AG04450 (cell line): Measurements from ENCODE around the gene SCUBE2. TPM values are rescaled to one million over a fixed set of nuclear protein-coding genes. Genes with fewer than 3 reads are reported as not detected.

Experiments used
- CTCF ChIA-PET: fragments of 300-600, 350-600 bp; formaldehyde crosslinking; extraction: SDS; loops from one replicate; lab custom pipeline; 2022; ENCODE audit warnings: antibody characterized with exemption, inconsistent platforms; lab: Charles Lee
- POLR2A ChIA-PET: fragments of 350-600 bp; formaldehyde crosslinking; extraction: SDS; loops from one replicate; lab custom pipeline; 2021; ENCODE audit warnings: antibody characterized with exemption, inconsistent platforms; lab: Yijun Ruan, JAX
- DNase-seq: peaks from one replicate; pipeline ENCODE4 v3.0.0-alpha.2; 2011; ENCODE audit warnings: low read depth, low spot score
- H3K27ac ChIP-seq: one replicate; pipeline ENCODE4 v1.5.1; 2012; ENCODE audit warnings: low read depth, low read length, control low read depth
- H3K27me3 ChIP-seq: one replicate; pipeline ENCODE4 v1.6.0; 2012; ENCODE audit warnings: low read length; ENCODE audit not compliant: control insufficient read depth, insufficient read depth
- H3K4me3 ChIP-seq: 2 replicates; pipeline ENCODE4 v1.5.1; 2011; ENCODE audit warnings: mild to moderate bottlenecking, low read depth, low read length, control low read depth
- H3K9me3 ChIP-seq: 2 replicates; pipeline ENCODE4 v1.5.1; 2012; ENCODE audit warnings: low read length; ENCODE audit not compliant: control insufficient read depth, insufficient read depth
- polyA plus RNA-seq: library from polyadenylated mRNA; depleted of rRNA; stranded (reverse); fragments of >200 nt; gene quantifications from 2 replicates; pipeline ENCODE4 v1.2.3, GENCODE V29; 2011
- TF ChIP-seq, protein P1 (sequence below): IDR thresholded peaks from 2 replicates; pipeline ENCODE4 v1.5.1; 2011; ENCODE audit warnings: low read depth, low read length, control low read depth, inconsistent platforms

SCUBE2 gene
- polyA plus RNA-seq, 1 experiment = 1.3 TPM

GRCh38 chr11:9003573-9004182, 87.7 kb downstream of the SCUBE2 start, which contains the start of gene NRIP3:
Gene NRIP3 (minus strand): TSS chr11:9004001. CDS start chr11:9003935, 66 bp downstream.
- TF ChIP-seq, protein P1, sequence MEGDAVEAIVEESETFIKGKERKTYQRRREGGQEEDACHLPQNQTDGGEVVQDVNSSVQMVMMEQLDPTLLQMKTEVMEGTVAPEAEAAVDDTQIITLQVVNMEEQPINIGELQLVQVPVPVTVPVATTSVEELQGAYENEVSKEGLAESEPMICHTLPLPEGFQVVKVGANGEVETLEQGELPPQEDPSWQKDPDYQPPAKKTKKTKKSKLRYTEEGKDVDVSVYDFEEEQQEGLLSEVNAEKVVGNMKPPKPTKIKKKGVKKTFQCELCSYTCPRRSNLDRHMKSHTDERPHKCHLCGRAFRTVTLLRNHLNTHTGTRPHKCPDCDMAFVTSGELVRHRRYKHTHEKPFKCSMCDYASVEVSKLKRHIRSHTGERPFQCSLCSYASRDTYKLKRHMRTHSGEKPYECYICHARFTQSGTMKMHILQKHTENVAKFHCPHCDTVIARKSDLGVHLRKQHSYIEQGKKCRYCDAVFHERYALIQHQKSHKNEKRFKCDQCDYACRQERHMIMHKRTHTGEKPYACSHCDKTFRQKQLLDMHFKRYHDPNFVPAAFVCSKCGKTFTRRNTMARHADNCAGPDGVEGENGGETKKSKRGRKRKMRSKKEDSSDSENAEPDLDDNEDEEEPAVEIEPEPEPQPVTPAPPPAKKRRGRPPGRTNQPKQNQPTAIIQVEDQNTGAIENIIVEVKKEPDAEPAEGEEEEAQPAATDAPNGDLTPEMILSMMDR = no peak
- DNase-seq = no peak
- Histone ChIP-seq H3K27ac (no peak within 1 kb of the TSS), H3K27me3 (peaks cover 27% of the 10 kb centered on the region), H3K9me3 (peaks cover 3% of the 10 kb centered on the region; the same call in 1 of the 2 replicates), H3K4me3 (peak within 1 kb of the TSS; percentile 62)
- CTCF ChIA-PET = interaction anchor here (1.0 to 1.1 kb wide), 2 partner anchors 12 to 134 kb away, joined by 3 read pairs; no protein-coding TSS in a partner anchor
- POLR2A ChIA-PET = interaction anchor here (0.6 to 1.2 kb wide), 4 partner anchors 13 to 39 kb away, joined by 3 to 6 read pairs (median 3); partner anchors contain the start of gene TMEM9B

GRCh38 chr11:9002920-9003572, 88.4 kb downstream of the SCUBE2 start:
- Histone ChIP-seq H3K27me3 (peaks cover 27% of the 10 kb centered on the region), H3K27ac (no peak overlapping the region), H3K4me3 (peak overlapping the region; percentile 62), H3K9me3 (peaks cover 3% of the 10 kb centered on the region; the same call in 1 of the 2 replicates)
- TF ChIP-seq, protein P1 = no peak
- CTCF ChIA-PET = interaction anchor here (0.7 to 1.1 kb wide), 4 partner anchors 13 to 135 kb away, joined by 3 to 6 read pairs (median 4); no protein-coding TSS in a partner anchor
- POLR2A ChIA-PET = interaction anchor here (0.7 to 1.2 kb wide), 3 partner anchors 34 to 305 kb away, joined by 3 to 7 read pairs (median 6); partner anchors contain the start of gene TMEM9B
- DNase-seq = no peak

DNA sequence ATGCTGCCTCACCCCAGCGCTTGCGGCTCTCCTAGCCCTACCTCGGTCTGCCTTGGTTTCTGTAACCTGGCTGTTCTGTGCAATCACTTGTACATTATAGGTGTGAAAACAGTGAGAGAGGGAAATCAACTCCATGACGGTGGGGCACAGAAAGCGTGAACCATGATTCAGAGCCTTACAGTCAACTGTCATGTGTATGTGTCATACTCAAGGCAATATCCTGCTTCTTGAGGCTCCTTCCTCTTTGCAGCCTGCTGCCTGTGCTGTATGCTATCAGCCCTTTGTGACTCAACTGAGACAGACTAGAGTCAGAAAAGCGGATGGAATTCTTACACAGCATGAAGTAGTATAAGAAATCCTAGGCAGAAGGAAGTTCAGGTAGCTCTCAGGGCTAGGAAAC, 89.7 kb downstream of the SCUBE2 start:
- ChIA-PET POLR2A (no interaction called here), CTCF (interaction anchor here (1.6 kb wide), 1 partner anchor 136 kb away, joined by 4 read pairs; no protein-coding TSS in a partner anchor)
- TF ChIP-seq, protein P1 = no peak
- Histone ChIP-seq H3K4me3 (peak overlapping the region; percentile 15; the same call in 1 of the 2 replicates), H3K27me3 (peaks cover 25% of the 10 kb centered on the region), H3K27ac (peak overlapping the region; percentile 31), H3K9me3 (peaks cover 3% of the 10 kb centered on the region; the same call in 1 of the 2 replicates)
- peak; percentile 55 for DNase-seq

DNA sequence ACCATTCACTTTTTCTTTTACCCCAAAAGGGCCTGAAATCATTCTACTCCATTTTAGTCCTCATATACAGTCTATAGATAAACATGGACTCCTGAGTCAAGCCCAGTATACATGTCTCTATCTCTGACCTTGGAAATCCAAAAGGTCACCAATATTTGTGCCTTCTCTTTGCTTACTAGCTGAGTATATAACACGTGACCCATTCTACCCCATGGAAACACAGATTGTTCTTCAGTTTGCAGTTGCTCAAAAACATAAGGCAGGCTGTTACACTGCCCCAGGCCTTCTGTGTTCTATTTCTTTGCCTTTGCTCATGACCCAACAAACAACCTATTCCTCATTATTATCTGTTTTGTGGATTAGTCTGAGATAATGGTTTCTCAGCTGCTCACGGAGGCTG, 93.4 kb downstream of the SCUBE2 start:
- Histone ChIP-seq H3K9me3 (no peaks in the 10 kb centered on the region), H3K27ac (no peak overlapping the region), H3K27me3 (no peaks in the 10 kb centered on the region), H3K4me3 (no peak overlapping the region)
- POLR2A ChIA-PET = no interaction called here
- TF ChIP-seq, protein P1 = no peak
- no peak for DNase-seq
- CTCF ChIA-PET = interaction anchor here (1.7 kb wide), 1 partner anchor 16 kb away, joined by 10 read pairs; no protein-coding TSS in a partner anchor
